AG10803 (cell line): Measurements from ENCODE around the gene CELF2.

Source experiments
- DNase-seq: peaks from one replicate; pipeline ENCODE4 v3.0.0; 2010; ENCODE audit warnings: low read depth
- H3K4me3 ChIP-seq: 2 replicates; pipeline ENCODE4 v1.5.1; 2011; ENCODE audit warnings: mild to moderate bottlenecking, low read length, control low read depth
- CTCF ChIP-seq: conservative IDR thresholded peaks from 2 replicates; pipeline ENCODE4 v1.5.1; 2011; ENCODE audit warnings: mild to moderate bottlenecking, low read length, control low read depth, inconsistent platforms

CELF2 gene

GRCh38 chr10:11245981-11246590 is 228.4 kb downstream of the CELF2 start:
- no peak for TF ChIP-seq CTCF
- no peak for DNase-seq
- no peak overlapping the region for H3K4me3 ChIP-seq

GRCh38 chr10:11246752-11247467 is 229.2 kb downstream of the CELF2 start:
- no peak for DNase-seq
- H3K4me3 ChIP-seq, result no peak overlapping the region
- no peak for TF ChIP-seq CTCF

GRCh38 chr10:11249152-11249807 is 231.6 kb downstream of the CELF2 start:
- no peak for TF ChIP-seq CTCF
- no peak overlapping the region for H3K4me3 ChIP-seq
- no peak for DNase-seq

- no peak for DNase-seq
- no peak overlapping the region for H3K4me3 ChIP-seq
- no peak for TF ChIP-seq CTCF
Observed at GRCh38 chr10:11249808-11250195, 232.1 kb downstream of the CELF2 start.

- no peak for DNase-seq
- TF ChIP-seq CTCF, result no peak
- H3K4me3 ChIP-seq, result no peak overlapping the region
Observed at GRCh38 chr10:11250304-11250703, 232.6 kb downstream of the CELF2 start.

- no peak for TF ChIP-seq CTCF
- H3K4me3 ChIP-seq, result no peak overlapping the region
- no peak for DNase-seq
Observed at GRCh38 chr10:11252887-11253286, 235.2 kb downstream of the CELF2 start.
